T-helper 1 cell treated with Interleukin-12 subunit alpha and Interleukin-12 subunit beta and Interleukin-4 antibody, amounts not matched to agents 30 μg/mL and 1 μg/mL, for 36 hours (primary cell): Measurements from ENCODE around the gene PKIB.

Experiments used
- H3K27ac Mint-ChIP-seq: one replicate; pipeline ENCODE4 v1.8.0; 2021; ENCODE audit warnings: mild to moderate bottlenecking, mixed read lengths
- H3K27me3 Mint-ChIP-seq: one replicate; pipeline ENCODE4 v1.8.0; 2021; ENCODE audit warnings: low read depth, mixed read lengths
- H3K36me3 Mint-ChIP-seq: one replicate; pipeline ENCODE4 v1.8.0; 2021; ENCODE audit warnings: low read depth, mixed read lengths
- H3K4me1 Mint-ChIP-seq: one replicate; pipeline ENCODE4 v1.8.0; 2021; ENCODE audit warnings: low read depth, mixed read lengths
- H3K4me3 Mint-ChIP-seq: one replicate; pipeline ENCODE4 v1.8.0; 2021; ENCODE audit warnings: mild to moderate bottlenecking, moderate library complexity, mixed read lengths
- H3K9me3 Mint-ChIP-seq: one replicate; pipeline ENCODE4 v1.8.0; 2021; ENCODE audit warnings: mixed read lengths

Gene PKIB

DNA sequence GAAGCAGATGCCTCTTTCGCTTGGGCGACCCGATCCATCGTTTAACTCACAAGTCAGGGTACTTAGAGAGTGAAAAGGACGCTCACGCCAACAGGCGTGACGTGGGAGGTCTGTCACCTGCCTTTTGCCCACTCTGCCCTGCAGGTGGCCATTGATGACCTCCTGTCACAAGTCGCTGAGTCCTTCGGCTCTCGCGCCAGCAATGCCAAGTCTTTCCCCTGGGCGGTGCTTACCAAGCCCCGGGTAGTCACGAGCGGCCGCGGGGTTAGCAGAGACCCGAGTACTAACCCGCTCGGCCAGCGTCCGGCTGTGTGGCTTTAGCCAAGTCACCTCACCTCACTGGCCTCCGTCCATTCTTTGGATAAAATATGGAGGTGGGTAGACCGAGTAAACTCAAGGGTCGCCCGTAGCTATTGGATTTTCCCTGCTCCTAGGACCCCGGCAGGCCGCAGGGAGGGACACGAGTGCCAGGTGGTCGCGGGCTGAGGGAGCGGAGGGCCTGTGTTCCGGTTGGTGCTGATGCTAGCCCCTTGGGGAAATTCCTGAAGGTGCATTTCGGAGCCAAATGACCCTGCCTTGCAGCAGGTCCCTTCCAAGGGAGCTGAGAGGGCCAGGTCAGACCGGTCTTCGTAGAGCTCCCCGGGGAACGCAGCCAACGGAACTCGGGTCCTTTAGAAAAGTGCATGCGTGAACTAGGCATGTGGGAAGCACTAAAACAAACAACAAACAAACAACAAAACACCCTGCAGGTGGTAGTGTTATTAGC, 668 bp downstream of the PKIB start:
- Mint-ChIP-seq H3K27ac (no peak overlapping the region), H3K36me3 (no peaks in the 10 kb centered on the region), H3K9me3 (no peaks in the 10 kb centered on the region), H3K27me3 (peaks cover 58% of the 10 kb centered on the region), H3K4me3 (peak overlapping the region; percentile 52), H3K4me1 (peaks cover 12% of the 10 kb centered on the region)

DNA sequence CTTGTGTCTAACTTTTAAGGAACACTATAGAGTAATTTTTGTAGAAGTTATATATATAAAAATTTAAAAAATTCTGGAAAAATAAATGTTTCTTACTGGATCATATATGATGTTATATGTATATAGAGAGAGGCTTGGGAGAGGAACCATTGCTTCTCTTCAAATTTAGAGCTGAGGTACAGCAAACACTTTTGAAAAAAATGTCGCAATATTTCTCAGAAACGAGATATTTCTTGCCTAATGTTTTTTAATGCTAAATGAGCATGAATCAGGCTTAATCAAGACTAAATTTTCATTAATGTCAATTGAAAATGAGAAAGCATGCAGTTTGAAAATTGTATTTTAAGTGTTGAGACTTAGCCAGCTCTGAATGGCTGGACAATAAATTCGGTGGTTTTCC, 2.6 kb downstream of the PKIB start:
- Mint-ChIP-seq H3K27me3 (peaks cover 55% of the 10 kb centered on the region), H3K4me1 (peaks cover 12% of the 10 kb centered on the region), H3K27ac (no peak overlapping the region), H3K9me3 (no peaks in the 10 kb centered on the region), H3K36me3 (no peaks in the 10 kb centered on the region), H3K4me3 (no peak overlapping the region)

DNA sequence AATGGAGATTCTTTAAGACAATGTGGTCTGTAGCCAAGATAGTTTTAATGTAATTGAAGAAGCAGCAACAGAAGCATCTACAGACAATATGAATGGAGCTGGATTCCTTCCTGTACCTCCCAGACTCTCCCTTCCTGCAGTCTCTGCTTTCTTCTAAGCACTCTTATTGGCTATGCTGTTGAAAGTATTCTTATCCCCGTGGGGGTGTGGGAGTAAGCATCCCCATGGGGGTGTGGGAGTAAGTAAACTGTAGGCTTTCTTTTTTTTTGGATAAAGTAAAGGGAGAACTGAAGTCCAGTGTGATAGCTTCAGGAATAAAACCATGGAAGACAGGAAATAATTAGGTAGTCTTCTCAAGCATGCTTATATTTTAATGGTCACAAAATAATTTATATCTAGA, 4.1 kb downstream of the PKIB start:
- no peaks in the 10 kb centered on the region for H3K36me3 Mint-ChIP-seq

DNA sequence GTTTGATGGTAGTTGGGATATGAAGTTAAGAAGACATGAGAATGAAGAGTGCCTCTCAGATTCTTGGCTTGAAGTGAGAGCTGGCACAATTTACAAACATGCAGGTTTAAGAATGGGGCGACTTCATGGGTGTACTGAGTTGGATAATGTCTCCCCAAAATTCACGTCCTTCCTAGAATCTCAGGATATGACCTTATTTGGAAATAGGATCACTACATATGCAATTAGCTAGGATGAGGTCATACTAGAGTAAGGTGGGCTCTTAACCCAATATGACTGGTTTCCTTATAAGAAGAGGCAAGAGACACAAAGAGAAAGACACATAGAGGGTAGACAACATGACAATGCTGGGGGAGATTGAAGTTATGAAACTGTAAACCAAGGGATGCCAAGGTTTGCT, 5.2 kb downstream of the PKIB start:
- Mint-ChIP-seq H3K27me3 (peaks cover 39% of the 10 kb centered on the region), H3K9me3 (no peaks in the 10 kb centered on the region), H3K4me1 (peaks cover 5% of the 10 kb centered on the region), H3K36me3 (no peaks in the 10 kb centered on the region), H3K27ac (no peak overlapping the region), H3K4me3 (no peak overlapping the region)

More for the DNA sequence above, 4.1 kb downstream of the PKIB start:
- Mint-ChIP-seq H3K4me1 (peaks cover 11% of the 10 kb centered on the region), H3K4me3 (no peak overlapping the region), H3K9me3 (no peaks in the 10 kb centered on the region), H3K27ac (no peak overlapping the region), H3K27me3 (peaks cover 43% of the 10 kb centered on the region)

DNA sequence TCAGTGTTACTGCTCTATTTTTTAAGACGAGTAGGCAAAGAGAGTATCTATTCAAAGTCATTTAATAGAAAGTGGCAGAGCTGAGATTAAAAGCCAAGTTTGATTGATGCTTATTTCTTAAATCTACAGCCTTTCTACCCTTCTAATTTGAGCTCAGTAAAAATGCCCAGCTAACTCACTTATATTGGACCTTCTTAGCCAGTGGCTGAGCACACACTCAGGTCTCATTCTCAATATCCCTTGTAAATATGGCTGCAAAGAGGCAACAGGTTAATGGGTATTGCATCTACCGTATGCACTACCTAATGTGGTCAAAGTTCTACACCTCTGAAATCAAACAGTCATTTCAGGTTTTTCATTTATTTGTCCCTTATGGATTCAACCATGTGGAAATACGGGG, 6.7 kb downstream of the PKIB start:
- no peaks in the 10 kb centered on the region for H3K9me3 Mint-ChIP-seq
- no peak overlapping the region for H3K4me3 Mint-ChIP-seq
- H3K27me3 Mint-ChIP-seq = peaks cover 25% of the 10 kb centered on the region
- H3K36me3 Mint-ChIP-seq = no peaks in the 10 kb centered on the region
- H3K27ac Mint-ChIP-seq = no peak overlapping the region
- H3K4me1 Mint-ChIP-seq = no peaks in the 10 kb centered on the region

DNA sequence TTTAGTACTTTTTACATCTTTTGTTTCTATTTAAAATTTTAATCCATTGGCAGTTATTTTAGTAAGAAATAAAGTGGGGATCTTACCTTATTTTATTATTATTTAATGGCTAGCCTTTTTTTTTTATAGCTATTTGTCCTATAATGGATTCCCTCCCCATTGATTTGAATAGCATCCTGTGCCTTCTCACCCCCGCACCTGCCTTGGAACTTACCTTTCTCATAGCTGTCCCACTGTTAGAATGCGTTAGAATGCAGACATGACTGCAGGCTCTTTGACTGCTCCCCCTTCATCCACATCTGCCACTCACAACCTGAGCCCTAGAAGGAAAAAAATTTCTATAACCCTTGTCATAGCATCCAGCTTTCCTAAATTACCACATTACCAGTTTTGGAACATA, 9.1 kb downstream of the PKIB start:
- peaks cover 16% of the 10 kb centered on the region for H3K27me3 Mint-ChIP-seq
- H3K4me3 Mint-ChIP-seq = no peak overlapping the region
- H3K9me3 Mint-ChIP-seq = no peaks in the 10 kb centered on the region
- H3K4me1 Mint-ChIP-seq = no peaks in the 10 kb centered on the region
- H3K27ac Mint-ChIP-seq = no peak overlapping the region
- no peaks in the 10 kb centered on the region for H3K36me3 Mint-ChIP-seq

DNA sequence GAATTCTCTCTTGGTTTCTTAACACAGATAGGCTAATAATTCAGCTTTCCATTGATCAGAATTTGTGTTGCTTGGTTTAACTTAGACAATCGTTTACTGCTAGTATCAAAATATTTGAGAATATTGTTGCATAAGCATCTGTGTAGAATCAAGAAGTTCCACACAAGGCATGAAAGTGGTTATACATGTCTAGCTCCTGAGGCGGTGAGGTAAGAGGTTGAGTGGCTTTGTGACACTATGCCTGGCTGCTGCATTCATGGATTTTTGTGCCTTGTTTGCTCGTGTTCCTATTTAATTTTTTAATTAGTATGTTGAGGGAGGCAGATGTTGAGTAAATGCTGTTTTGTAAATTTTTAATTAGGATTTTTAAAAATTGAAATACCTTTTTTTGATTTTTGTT, 10.2 kb downstream of the PKIB start:
- Mint-ChIP-seq H3K4me3 (no peak overlapping the region), H3K27me3 (peaks cover 12% of the 10 kb centered on the region), H3K4me1 (no peaks in the 10 kb centered on the region), H3K27ac (no peak overlapping the region), H3K9me3 (no peaks in the 10 kb centered on the region), H3K36me3 (no peaks in the 10 kb centered on the region)

DNA sequence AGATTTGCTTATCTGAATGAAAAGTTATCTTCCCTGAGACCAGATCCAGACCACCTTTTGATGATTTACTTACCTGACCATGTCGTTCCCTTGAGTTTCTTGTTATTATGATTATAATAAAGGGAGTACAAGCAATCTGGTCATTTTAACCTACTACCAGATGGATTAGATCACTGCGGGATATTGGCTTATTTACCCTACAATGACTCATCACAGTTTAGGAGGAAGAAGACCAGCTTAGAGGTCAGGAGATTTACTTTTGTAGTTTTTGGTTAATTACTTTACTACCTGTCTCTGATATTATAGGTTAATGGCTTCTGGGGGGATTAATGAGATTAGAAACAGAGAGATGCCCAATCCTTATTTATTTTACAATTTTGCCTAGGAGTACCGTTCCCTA, 10.7 kb downstream of the PKIB start:
- Mint-ChIP-seq H3K36me3 (no peaks in the 10 kb centered on the region), H3K27me3 (peaks cover 7% of the 10 kb centered on the region), H3K27ac (no peak overlapping the region), H3K4me1 (no peaks in the 10 kb centered on the region), H3K4me3 (no peak overlapping the region), H3K9me3 (no peaks in the 10 kb centered on the region)

DNA sequence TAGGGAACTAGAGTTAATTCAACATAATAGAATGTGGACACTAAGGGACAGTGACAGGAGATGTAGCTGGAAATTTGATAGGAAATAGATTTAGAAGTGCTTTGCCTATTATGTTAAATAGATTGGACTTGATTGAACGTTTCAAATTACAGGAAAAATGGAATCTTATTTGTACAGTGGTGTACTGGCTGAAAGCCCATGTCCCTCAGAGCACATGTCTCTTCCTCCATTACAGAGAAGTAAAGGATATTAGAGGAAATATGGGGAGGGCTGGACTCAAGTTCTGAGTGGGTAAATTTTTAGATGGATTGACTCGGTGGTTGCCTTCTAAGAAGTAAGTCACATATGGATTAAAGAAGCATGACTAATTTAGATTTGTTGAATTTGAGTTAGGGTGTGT, 11.4 kb downstream of the PKIB start:
- Mint-ChIP-seq H3K4me3 (no peak overlapping the region), H3K4me1 (no peaks in the 10 kb centered on the region), H3K27me3 (peaks cover 4% of the 10 kb centered on the region), H3K27ac (no peak overlapping the region), H3K36me3 (no peaks in the 10 kb centered on the region), H3K9me3 (no peaks in the 10 kb centered on the region)

DNA sequence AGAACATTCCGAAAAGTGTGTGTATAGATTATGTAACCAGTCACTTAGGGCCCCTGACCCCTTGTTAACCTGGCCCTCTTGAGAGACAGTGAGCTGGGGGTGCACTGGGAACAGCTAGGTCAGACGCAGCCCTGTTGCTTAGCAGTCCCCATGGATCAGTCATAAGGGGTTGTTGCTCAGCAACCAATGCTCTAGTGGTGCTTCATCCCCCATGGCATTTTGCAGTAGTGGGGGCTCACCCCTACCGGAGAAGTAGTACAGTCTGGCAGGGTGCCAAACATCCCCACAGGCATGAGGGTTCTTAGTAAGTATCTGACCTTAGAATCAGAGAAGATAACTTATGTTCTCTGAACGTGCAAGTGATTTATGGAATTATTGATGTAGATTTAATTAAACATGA, 12.3 kb downstream of the PKIB start:
- Mint-ChIP-seq H3K36me3 (no peaks in the 10 kb centered on the region), H3K9me3 (no peaks in the 10 kb centered on the region), H3K27ac (no peak overlapping the region), H3K4me3 (no peak overlapping the region), H3K27me3 (peaks cover 4% of the 10 kb centered on the region), H3K4me1 (no peaks in the 10 kb centered on the region)

DNA sequence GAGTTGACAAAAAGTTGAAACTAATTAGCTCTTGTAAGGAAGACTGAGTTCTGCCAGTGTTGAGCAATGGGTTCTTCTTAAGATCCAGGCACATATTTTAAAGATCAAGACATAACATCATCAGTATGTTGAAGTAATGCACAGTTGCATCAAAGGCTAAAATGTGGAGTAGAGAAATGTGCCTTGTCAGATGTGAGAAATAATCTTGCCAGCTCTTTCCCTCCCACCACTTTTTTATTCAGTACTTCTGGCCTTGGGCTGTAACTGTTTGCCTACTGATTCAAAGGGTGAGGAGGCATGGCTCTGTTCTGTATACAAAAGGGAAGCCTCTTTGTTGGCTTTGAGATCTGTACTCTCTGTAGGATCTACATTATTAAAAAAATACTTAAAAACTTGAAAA, 13.1 kb downstream of the PKIB start:
- H3K9me3 Mint-ChIP-seq = no peaks in the 10 kb centered on the region
- no peaks in the 10 kb centered on the region for H3K36me3 Mint-ChIP-seq
- H3K27ac Mint-ChIP-seq = no peak overlapping the region
- no peak overlapping the region for H3K4me3 Mint-ChIP-seq
- no peaks in the 10 kb centered on the region for H3K4me1 Mint-ChIP-seq
- peaks cover 4% of the 10 kb centered on the region for H3K27me3 Mint-ChIP-seq

DNA sequence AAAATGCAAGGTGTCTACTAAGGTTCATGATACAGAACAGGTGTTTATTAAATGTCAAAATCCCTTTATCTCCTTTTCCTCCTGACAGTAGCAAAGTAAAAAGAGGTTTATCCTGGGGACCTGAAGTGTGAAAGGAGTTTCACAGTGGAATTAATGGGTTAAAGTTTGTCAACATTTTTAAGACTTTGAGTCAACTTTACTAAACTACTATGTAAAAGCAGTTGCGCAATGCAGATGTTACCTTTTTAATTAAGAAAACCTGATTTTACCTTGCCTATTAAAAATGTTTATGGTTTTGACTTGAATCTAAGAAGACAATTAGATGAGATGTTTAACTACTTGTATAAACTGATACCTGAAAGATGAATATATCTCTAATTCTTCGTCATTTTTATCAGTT, 14.6 kb downstream of the PKIB start:
- Mint-ChIP-seq H3K27ac (no peak overlapping the region), H3K9me3 (no peaks in the 10 kb centered on the region), H3K36me3 (no peaks in the 10 kb centered on the region), H3K4me1 (no peaks in the 10 kb centered on the region), H3K4me3 (no peak overlapping the region), H3K27me3 (no peaks in the 10 kb centered on the region)

DNA sequence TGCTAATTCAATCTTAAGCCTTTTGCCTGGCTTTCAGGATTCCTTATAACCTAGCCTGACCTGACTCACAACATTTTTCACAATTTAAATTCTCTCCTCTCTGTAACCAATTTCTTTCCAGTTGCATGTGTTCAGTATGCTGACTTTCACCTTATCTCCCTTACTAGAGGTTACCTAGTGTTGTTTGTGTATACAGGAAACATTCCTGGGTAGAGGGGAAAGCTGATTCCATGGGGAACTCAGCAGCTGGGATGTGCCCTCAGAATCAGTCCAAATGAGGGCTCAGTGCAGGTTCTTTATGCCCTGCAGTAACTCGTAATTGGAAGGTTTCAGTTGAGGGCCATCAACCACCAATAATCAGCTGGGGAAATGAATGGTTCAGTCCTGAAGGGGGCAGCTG, 18.5 kb downstream of the PKIB start:
- no peaks in the 10 kb centered on the region for H3K9me3 Mint-ChIP-seq
- H3K27me3 Mint-ChIP-seq = peaks cover 7% of the 10 kb centered on the region
- H3K36me3 Mint-ChIP-seq = no peaks in the 10 kb centered on the region
- H3K4me3 Mint-ChIP-seq = no peak overlapping the region
- no peak overlapping the region for H3K27ac Mint-ChIP-seq
- no peaks in the 10 kb centered on the region for H3K4me1 Mint-ChIP-seq

DNA sequence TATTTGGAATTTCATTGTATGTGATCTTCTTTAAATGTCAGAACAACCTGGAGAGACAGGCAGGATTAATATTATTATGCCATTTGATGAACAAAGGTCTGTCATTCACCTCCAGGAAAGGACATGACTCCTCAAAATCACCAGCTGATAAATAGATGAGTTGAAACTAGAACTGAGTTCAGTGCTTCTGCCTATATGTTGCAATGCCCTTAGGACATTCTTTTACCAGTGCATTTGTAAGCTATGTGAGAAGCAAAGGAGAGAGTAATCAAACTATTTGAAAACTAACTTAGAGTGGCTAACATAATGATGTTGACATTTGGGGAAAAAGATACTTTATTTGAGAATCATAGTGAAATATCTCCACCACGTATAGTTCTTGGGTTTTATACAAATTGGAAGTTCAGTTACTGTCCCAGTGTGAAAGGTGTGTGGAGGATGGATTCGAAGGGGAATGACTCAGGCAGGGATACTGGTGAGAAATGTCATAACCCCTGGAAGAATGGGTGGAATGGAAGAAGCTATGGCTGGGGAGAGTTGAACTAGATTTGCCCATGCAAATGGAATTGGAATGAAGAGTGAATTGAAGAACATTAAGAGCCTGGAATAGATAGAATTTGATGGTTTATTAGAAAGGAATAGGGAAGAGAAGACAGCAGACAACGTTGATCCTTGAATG, 21.5 kb downstream of the PKIB start:
- Mint-ChIP-seq H3K4me1 (no peaks in the 10 kb centered on the region), H3K4me3 (no peak overlapping the region), H3K9me3 (no peaks in the 10 kb centered on the region), H3K27ac (no peak overlapping the region), H3K36me3 (no peaks in the 10 kb centered on the region), H3K27me3 (peaks cover 7% of the 10 kb centered on the region)

DNA sequence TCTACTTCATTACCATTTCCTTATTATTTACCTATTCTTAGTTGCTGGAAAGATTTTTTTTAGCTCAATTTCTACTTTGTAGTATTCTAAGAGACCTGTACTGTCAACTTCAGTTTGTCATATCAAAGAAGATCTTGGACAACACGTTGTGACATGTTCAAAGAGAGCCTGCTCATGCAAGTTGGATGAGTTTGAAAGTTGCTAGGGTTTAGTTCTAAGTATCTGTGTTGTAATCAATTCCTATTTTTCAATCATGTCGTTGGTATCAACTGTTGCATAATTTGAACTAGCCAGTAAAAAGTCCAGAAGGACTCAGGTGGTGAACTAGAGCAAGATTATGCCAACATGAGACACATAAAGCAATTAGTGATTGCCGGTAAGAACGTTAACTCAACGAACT, 30.2 kb downstream of the PKIB start:
- no peak overlapping the region for H3K27ac Mint-ChIP-seq
- H3K36me3 Mint-ChIP-seq = no peaks in the 10 kb centered on the region
- no peaks in the 10 kb centered on the region for H3K9me3 Mint-ChIP-seq
- H3K27me3 Mint-ChIP-seq = no peaks in the 10 kb centered on the region
- no peaks in the 10 kb centered on the region for H3K4me1 Mint-ChIP-seq
- no peak overlapping the region for H3K4me3 Mint-ChIP-seq
